K562 (cell line): Measurements from ENCODE around the gene CXCR5. TPM values are rescaled to one million over a fixed set of nuclear protein-coding genes. Genes with fewer than 3 reads are reported as not detected.

Source experiments
- CBX2 ChIP-seq: fragments of 200-600 bp; sonication (generic); IDR thresholded peaks from one replicate; pipeline ENCODE4 v1.6.1; 2012; ENCODE audit warnings: mild to moderate bottlenecking, low read length, inconsistent platforms; ENCODE audit not compliant: insufficient read depth, poor library complexity, severe bottlenecking
- CCNT2 ChIP-seq: IDR thresholded peaks from 2 replicates; pipeline ENCODE4 v1.6.1; 2011; ENCODE audit warnings: borderline replicate concordance, low read depth, mild to moderate bottlenecking, moderate library complexity, mixed read lengths, low read length; ENCODE audit not compliant: insufficient read length; ENCODE audit errors: extremely low read depth
- EGR1 ChIP-seq: fragments of 450-650 bp; conservative IDR thresholded peaks from 2 replicates; pipeline ENCODE4 v1.6.1; 2017; ENCODE audit warnings: mild to moderate bottlenecking
- FOXJ3 ChIP-seq: sonication (generic); formaldehyde crosslinking; IDR thresholded peaks from 2 replicates; pipeline ENCODE4 v1.4.0; 2020; ENCODE audit warnings: mild to moderate bottlenecking, missing genetic modification reagents
- FOXP4 ChIP-seq: sonication (generic); formaldehyde crosslinking; IDR thresholded peaks from 2 replicates; pipeline ENCODE4 v1.8.0; 2022; ENCODE audit warnings: mild to moderate bottlenecking, missing genetic modification reagents, borderline replicate concordance
- ILK ChIP-seq: fragments of 450-650 bp; IDR thresholded peaks from 2 replicates; pipeline ENCODE4 v1.6.1; 2016; ENCODE audit warnings: missing genetic modification characterization, low read depth, mild to moderate bottlenecking, missing compliant biosample characterization, moderate library complexity, borderline replicate concordance
- MTF1 ChIP-seq: fragments of 250-450 bp; sonication (Bioruptor Pico); IDR thresholded peaks from 2 replicates; pipeline ENCODE4 v1.9.0; 2021; ENCODE audit warnings: moderate library complexity, mild to moderate bottlenecking, inconsistent platforms, borderline replicate concordance
- PHTF2 ChIP-seq: fragments of 250-450 bp; sonication (Bioruptor Pico); IDR thresholded peaks from 2 replicates; pipeline ENCODE4 v1.5.0; 2021; ENCODE audit warnings: mild to moderate bottlenecking
- ZNF507 ChIP-seq: conservative IDR thresholded peaks from 2 replicates; pipeline ENCODE4 v1.6.1; 2017; ENCODE audit warnings: missing genetic modification characterization, missing compliant biosample characterization
- ZNF77 ChIP-seq: fragments of 250-450 bp; sonication (Bioruptor Pico); IDR thresholded peaks from 2 replicates; pipeline ENCODE4 v1.5.0; 2020
- ZNF785 ChIP-seq: fragments of 250-450 bp; sonication (Bioruptor Pico); IDR thresholded peaks from 2 replicates; pipeline ENCODE4 v1.4.0; 2020; ENCODE audit warnings: mild to moderate bottlenecking
- polyA plus RNA-seq, 8 experiments: library from polyadenylated mRNA; depleted of rRNA in 4 of 8; stranded (reverse) in 5 of 8; unstranded in 3 of 8; fragments of >200 nt; fragmentation: Nextera tagmentation in 2 of 8; fragmentation: Illumina TruSeq in 1 of 8; extraction: Ambion mirVana in 2 of 8; extraction: Trizol in 1 of 8; gene quantifications; 2 replicates each; pipeline versions ENCODE4 v1.2.1 to v1.2.3, GENCODE V29; 2011 to 2014; ENCODE audit warnings: inconsistent platforms in 1 of 8, missing spikeins in 1 of 8
- total RNA-seq, 7 experiments: library from RNA; depleted of rRNA in 6 of 7; stranded (reverse); fragments of >200 nt in 6 of 7; fragmentation: Illumina TruSeq in 2 of 7; extraction: Trizol in 2 of 7; gene quantifications; 2 replicates each; pipeline versions ENCODE4 v1.2.1 to v1.2.3, GENCODE V29; 2011 to 2021; ENCODE audit warnings: low replicate concordance in 1 of 7
- TF ChIP-seq, protein P1 (sequence below): sonication (generic); formaldehyde crosslinking; IDR thresholded peaks from 2 replicates; pipeline ENCODE4 v1.8.0; 2022; ENCODE audit warnings: mild to moderate bottlenecking, missing genetic modification reagents
- TF ChIP-seq, protein P2 (sequence below), 2 experiments: fragments of 450-650 bp; IDR thresholded peaks; 2 replicates each; pipeline ENCODE4 v1.6.1; 2016; ENCODE audit warnings: mild to moderate bottlenecking in 2 of 2, borderline replicate concordance in 1 of 2, low read depth in 1 of 2, moderate library complexity in 1 of 2

CXCR5 gene
- total and polyA plus RNA-seq, 9 of the 15 experiments (the other 6 are each of a cell fraction or from before 2014, with no cell fraction given): 0.03 to 0.06 TPM; not detected in 7

- TF ChIP-seq, protein P1, sequence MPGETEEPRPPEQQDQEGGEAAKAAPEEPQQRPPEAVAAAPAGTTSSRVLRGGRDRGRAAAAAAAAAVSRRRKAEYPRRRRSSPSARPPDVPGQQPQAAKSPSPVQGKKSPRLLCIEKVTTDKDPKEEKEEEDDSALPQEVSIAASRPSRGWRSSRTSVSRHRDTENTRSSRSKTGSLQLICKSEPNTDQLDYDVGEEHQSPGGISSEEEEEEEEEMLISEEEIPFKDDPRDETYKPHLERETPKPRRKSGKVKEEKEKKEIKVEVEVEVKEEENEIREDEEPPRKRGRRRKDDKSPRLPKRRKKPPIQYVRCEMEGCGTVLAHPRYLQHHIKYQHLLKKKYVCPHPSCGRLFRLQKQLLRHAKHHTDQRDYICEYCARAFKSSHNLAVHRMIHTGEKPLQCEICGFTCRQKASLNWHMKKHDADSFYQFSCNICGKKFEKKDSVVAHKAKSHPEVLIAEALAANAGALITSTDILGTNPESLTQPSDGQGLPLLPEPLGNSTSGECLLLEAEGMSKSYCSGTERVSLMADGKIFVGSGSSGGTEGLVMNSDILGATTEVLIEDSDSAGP (CRISPR knock-in tag): no peak
- no peak for TF ChIP-seq ZNF77 (CRISPR knock-in tag)
- TF ChIP-seq CBX2: no peak
- TF ChIP-seq, protein P2, sequence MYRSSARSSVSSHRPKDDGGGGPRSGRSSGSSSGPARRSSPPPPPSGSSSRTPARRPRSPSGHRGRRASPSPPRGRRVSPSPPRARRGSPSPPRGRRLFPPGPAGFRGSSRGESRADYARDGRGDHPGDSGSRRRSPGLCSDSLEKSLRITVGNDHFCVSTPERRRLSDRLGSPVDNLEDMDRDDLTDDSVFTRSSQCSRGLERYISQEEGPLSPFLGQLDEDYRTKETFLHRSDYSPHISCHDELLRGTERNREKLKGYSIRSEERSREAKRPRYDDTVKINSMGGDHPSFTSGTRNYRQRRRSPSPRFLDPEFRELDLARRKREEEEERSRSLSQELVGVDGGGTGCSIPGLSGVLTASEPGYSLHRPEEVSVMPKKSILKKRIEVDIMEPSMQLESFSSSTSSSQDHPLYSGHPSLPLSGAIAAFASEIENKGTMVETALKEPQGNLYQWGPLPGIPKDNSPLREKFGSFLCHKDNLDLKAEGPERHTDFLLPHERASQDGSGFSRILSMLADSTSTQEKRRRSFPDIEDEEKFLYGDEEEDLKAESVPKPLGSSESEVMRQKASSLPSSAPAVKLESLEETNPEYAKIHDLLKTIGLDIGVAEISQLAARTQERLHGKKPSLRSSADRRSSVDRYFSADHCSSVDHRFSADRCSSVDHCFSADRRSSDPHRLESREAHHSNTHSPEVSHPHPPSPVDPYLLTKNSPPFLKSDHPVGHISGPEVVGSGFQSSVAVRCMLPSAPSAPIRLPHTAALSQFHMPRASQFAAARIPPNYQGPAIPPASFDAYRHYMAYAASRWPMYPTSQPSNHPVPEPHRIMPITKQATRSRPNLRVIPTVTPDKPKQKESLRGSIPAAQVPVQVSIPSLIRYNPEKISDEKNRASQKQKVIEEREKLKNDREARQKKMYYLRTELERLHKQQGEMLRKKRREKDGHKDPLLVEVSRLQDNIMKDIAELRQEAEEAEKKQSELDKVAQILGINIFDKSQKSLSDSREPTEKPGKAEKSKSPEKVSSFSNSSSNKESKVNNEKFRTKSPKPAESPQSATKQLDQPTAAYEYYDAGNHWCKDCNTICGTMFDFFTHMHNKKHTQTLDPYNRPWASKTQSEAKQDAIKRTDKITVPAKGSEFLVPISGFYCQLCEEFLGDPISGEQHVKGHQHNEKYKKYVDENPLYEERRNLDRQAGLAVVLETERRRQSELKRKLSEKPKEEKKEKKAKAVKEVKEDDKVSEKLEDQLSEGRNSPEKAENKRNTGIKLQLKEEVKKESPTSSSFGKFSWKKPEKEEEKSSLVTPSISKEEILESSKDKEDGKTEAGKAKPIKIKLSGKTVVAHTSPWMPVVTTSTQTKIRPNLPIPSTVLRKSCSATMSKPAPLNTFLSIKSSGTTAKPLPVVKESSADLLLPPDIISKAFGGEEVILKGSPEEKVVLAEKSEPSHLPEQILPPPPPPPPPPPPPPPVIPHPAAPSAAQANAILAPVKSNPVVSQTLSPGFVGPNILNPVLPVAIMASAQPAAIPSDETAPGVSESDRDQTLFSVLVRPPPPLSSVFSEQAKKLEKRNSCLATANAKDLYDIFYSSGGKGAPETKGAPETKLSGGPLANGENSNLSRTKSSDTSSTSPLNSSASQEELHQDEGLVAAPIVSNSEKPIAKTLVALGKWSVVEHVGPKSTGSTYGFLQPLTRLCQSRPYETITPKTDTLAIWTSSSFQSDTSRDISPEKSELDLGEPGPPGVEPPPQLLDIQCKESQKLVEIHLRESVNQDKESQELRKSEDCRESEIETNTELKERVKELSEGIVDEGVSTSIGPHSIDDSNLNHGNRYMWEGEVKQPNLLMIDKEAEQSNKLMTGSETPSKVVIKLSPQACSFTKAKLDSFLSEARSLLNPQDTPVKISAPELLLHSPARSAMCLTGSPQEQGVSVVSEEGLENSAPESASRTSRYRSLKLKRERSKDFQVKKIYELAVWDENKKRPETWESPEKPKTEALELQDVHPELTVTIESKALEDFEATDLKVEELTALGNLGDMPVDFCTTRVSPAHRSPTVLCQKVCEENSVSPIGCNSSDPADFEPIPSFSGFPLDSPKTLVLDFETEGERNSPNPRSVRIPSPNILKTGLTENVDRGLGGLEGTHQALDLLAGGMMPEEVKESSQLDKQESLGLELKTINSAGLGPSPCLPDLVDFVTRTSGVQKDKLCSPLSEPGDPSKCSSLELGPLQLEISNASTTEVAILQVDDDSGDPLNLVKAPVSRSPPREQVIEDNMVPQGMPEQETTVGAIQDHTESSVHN (IDR thresholded peaks at IDR 0.05; ENCODE audit: borderline replicate concordance in 1 of 2, low read depth in 1 of 2): peak in 1 of 2 experiments; percentile 71; a peak in 2 of 4 replicates
- TF ChIP-seq ZNF507: no peak
- no peak for TF ChIP-seq ILK (tag)
- TF ChIP-seq MTF1 (CRISPR knock-in tag): no peak
- TF ChIP-seq PHTF2 (CRISPR knock-in tag): no peak
- peak; percentile 38; the same call in 1 of the 2 replicates for TF ChIP-seq FOXP4 (CRISPR knock-in tag)
- no peak for TF ChIP-seq FOXJ3
- TF ChIP-seq CCNT2: no peak
- TF ChIP-seq ZNF785 (CRISPR knock-in tag): no peak
- peak; percentile 73 for TF ChIP-seq EGR1
Measured at GRCh38 chr11:118911880-118912741, 28.4 kb downstream of the CXCR5 start (continued).
